K562 (cell line): Measurements from ENCODE around the gene FGGY. TPM values are rescaled to one million over a fixed set of nuclear protein-coding genes. Genes with fewer than 3 reads are reported as not detected.

Experiments used
- ATAC-seq: fragments of 200-7000 bp; cut with Tn5 transposase; 3 replicates; pipeline ENCODE4 v1.9.1; 2020; ENCODE audit warnings: moderate library complexity
- BruUV-seq: library from RNA; stranded (reverse); fragments of 400-500 nt; replicated peaks from 2 replicates; lab custom pipeline; 2021; lab: Mats Ljungman, UMichigan
- CTCF ChIA-PET: fragments of 300-600 bp; formaldehyde crosslinking; extraction: SDS; loops from one replicate; lab custom pipeline; 2021; ENCODE audit warnings: low intra/inter-chr PET ratio; lab: Yijun Ruan, JAX
- POLR2A ChIA-PET: fragments of 300-600, 350-650 bp; sonication (Branson Sonifier 250); formaldehyde crosslinking; extraction: SDS; loops from one replicate; lab custom pipeline; 2021; ENCODE audit warnings: antibody characterized with exemption, inconsistent platforms; lab: Yijun Ruan, JAX
- DNase-seq, 4 experiments: peaks; one replicate each; pipeline versions ENCODE4 v3.0.0 to v3.0.0-alpha.2; 2011 to 2018; ENCODE audit warnings: low spot score in 3 of 4, mixed read lengths in 3 of 4; ENCODE audit errors: extremely low read depth in 1 of 4
- FAIRE-seq: peaks from 2 replicates; lab custom pipeline; 2011; peaks lifted over from hg19 to GRCh38; lab: Jason Lieb, UNC
- H2AFZ ChIP-seq: 2 replicates; pipeline ENCODE4 v1.6.0; 2011; ENCODE audit warnings: low read depth, low read length, control low read depth, inconsistent platforms
- H3K27ac ChIP-seq: fragments of 200-600 bp; 3 replicates; pipeline ENCODE4 v1.8.0; 2011; ENCODE audit warnings: low read depth, mild to moderate bottlenecking, control low read depth, inconsistent platforms, low read length, moderate library complexity, mixed read lengths; ENCODE audit errors: extremely low read depth
- H3K27me3 ChIP-seq, 2 experiments: fragments of 300-600 bp in 1 of 2; 2 replicates in 1 of 2; 3 replicates in 1 of 2; pipeline versions ENCODE4 v1.6.0 to v1.8.0; 2011; ENCODE audit warnings: inconsistent platforms in 2 of 2, low read length in 2 of 2, mild to moderate bottlenecking in 1 of 2, mixed read lengths in 1 of 2, moderate library complexity in 1 of 2; ENCODE audit not compliant: control insufficient read depth in 2 of 2, insufficient read depth in 2 of 2
- H3K36me3 ChIP-seq: fragments of 300-600 bp; 3 replicates; pipeline ENCODE4 v1.8.0; 2011; ENCODE audit warnings: mild to moderate bottlenecking, low read length, inconsistent platforms; ENCODE audit not compliant: control insufficient read depth, insufficient read depth
- H3K4me1 ChIP-seq, 2 experiments: fragments of 200-600 bp in 1 of 2; replicated peaks in 1 of 2; 2 replicates in 1 of 2; 3 replicates in 1 of 2; pipeline versions ENCODE4 v1.5.1 to v1.8.0; 2011; ENCODE audit warnings: inconsistent platforms in 2 of 2, low read length in 2 of 2, mild to moderate bottlenecking in 1 of 2, mixed read lengths in 1 of 2, moderate library complexity in 1 of 2; ENCODE audit not compliant: control insufficient read depth in 2 of 2, insufficient read depth in 2 of 2
- H3K4me2 ChIP-seq: 2 replicates; pipeline ENCODE4 v1.6.1; 2011; ENCODE audit warnings: low read length, control low read depth, inconsistent platforms, mixed read lengths; ENCODE audit not compliant: insufficient read depth
- H3K4me3 ChIP-seq: fragments of 200-600 bp; sonication (generic), shearing (Covaris generic); 2 replicates; pipeline ENCODE4 v1.5.1; 2016; ENCODE audit warnings: control low read depth, inconsistent platforms
- H3K79me2 ChIP-seq: fragments of 200-600 bp; 3 replicates; pipeline ENCODE4 v1.8.0; 2011; ENCODE audit warnings: low read length, inconsistent platforms; ENCODE audit not compliant: control insufficient read depth, insufficient read depth
- H3K9ac ChIP-seq, 2 experiments: 2 replicates each; pipeline versions ENCODE4 v1.6.0 to v1.6.1; 2011; ENCODE audit warnings: low read depth in 2 of 2, low read length in 2 of 2, control low read depth in 1 of 2, inconsistent platforms in 1 of 2, mild to moderate bottlenecking in 1 of 2, mixed read lengths in 1 of 2; ENCODE audit not compliant: insufficient read depth in 1 of 2
- H3K9me1 ChIP-seq: one replicate; pipeline ENCODE4 v1.6.0; 2011; ENCODE audit warnings: inconsistent platforms, mild to moderate bottlenecking, low read length, moderate library complexity; ENCODE audit not compliant: control insufficient read depth, insufficient read depth
- H3K9me3 ChIP-seq: replicated peaks from 2 replicates; pipeline ENCODE4 v1.5.1; 2011; ENCODE audit warnings: low read depth, low read length, inconsistent platforms; ENCODE audit not compliant: control insufficient read depth, insufficient read depth
- H4K20me1 ChIP-seq: replicated peaks from 2 replicates; pipeline ENCODE4 v1.6.1; 2011; ENCODE audit warnings: low read length, inconsistent platforms, mixed read lengths; ENCODE audit not compliant: control insufficient read depth, insufficient read depth
- ETV5 ChIP-seq: sonication (generic); formaldehyde crosslinking; IDR thresholded peaks from 2 replicates; pipeline ENCODE4 v1.4.0; 2020; ENCODE audit warnings: low read depth, mild to moderate bottlenecking, missing genetic modification reagents
- FOSL1 ChIP-seq: fragments of 200-800 bp; sonication (Bioruptor generic); conservative IDR thresholded peaks from 2 replicates; pipeline ENCODE4 v1.6.1; 2016; ENCODE audit warnings: missing genetic modification characterization, missing compliant biosample characterization
- FOXP4 ChIP-seq: sonication (generic); formaldehyde crosslinking; IDR thresholded peaks from 2 replicates; pipeline ENCODE4 v1.8.0; 2022; ENCODE audit warnings: mild to moderate bottlenecking, missing genetic modification reagents, borderline replicate concordance
- GTF2A2 ChIP-seq: IDR thresholded peaks from 2 replicates; pipeline ENCODE4 v1.6.1; 2016; ENCODE audit warnings: mild to moderate bottlenecking, missing genetic modification characterization, missing compliant biosample characterization
- HBP1 ChIP-seq: fragments of 450-650 bp; formaldehyde crosslinking; IDR thresholded peaks from 2 replicates; pipeline ENCODE4 v1.4.0; 2022; ENCODE audit warnings: missing genetic modification characterization
- NR3C1 ChIP-seq: sonication (generic); formaldehyde crosslinking; IDR thresholded peaks from 2 replicates; pipeline ENCODE4 v1.8.1; 2022; ENCODE audit warnings: missing genetic modification reagents
- PHTF2 ChIP-seq: fragments of 250-450 bp; sonication (Bioruptor Pico); IDR thresholded peaks from 2 replicates; pipeline ENCODE4 v1.5.0; 2021; ENCODE audit warnings: mild to moderate bottlenecking
- RBM39 ChIP-seq: fragments of 200-400 bp; formaldehyde crosslinking; optimal IDR thresholded peaks from 2 replicates; pipeline ENCODE3; 2018; ENCODE audit warnings: low read depth, low read length
- RFX5 ChIP-seq: IDR thresholded peaks from 2 replicates; pipeline ENCODE4 v1.6.1; 2011; ENCODE audit warnings: low read depth, mild to moderate bottlenecking, improper control_type of control experiment, low read length
- ZNF280B ChIP-seq: fragments of 250-450 bp; sonication (Bioruptor Pico); IDR thresholded peaks from 2 replicates; pipeline ENCODE4 v1.5.1; 2021; ENCODE audit warnings: mild to moderate bottlenecking
- ZNF431 ChIP-seq: sonication (generic); formaldehyde crosslinking; IDR thresholded peaks from 2 replicates; pipeline ENCODE4 v1.8.0; 2022; ENCODE audit warnings: mild to moderate bottlenecking, missing genetic modification reagents
- WGBS: fragments of 100-300 bp; shearing (Covaris generic); methylation state at CpG from one replicate; pipeline ENCODE4 v1.1.6; 2016; ENCODE audit warnings: low coverage, mixed read lengths; ENCODE audit not compliant: insufficient coverage; ENCODE audit errors: missing lambda C conversion rate; 5-methylcytosine and 5-hydroxymethylcytosine counted together
- in situ Hi-C: fragments of 300-500 bp; cut with MboI; formaldehyde crosslinking; loops from 4 replicates; pipeline ENCODE4 v1.15.0; 2018; ENCODE audit warnings: inconsistent platforms, mixed read lengths
- intact Hi-C: fragments of 100-400 bp; cut with micrococcal nuclease; formaldehyde crosslinking; loops from 2 replicates; pipeline ENCODE4 v1.14.2; 2022
- polyA plus RNA-seq, 8 experiments: library from polyadenylated mRNA; depleted of rRNA in 4 of 8; stranded (reverse) in 5 of 8; unstranded in 3 of 8; fragments of >200 nt; fragmentation: Nextera tagmentation in 2 of 8; fragmentation: Illumina TruSeq in 1 of 8; extraction: Ambion mirVana in 2 of 8; extraction: Trizol in 1 of 8; gene quantifications; 2 replicates each; pipeline versions ENCODE4 v1.2.1 to v1.2.3, GENCODE V29; 2011 to 2014; ENCODE audit warnings: inconsistent platforms in 1 of 8, missing spikeins in 1 of 8
- total RNA-seq, 7 experiments: library from RNA; depleted of rRNA in 6 of 7; stranded (reverse); fragments of >200 nt in 6 of 7; fragmentation: Illumina TruSeq in 2 of 7; extraction: Trizol in 2 of 7; gene quantifications; 2 replicates each; pipeline versions ENCODE4 v1.2.1 to v1.2.3, GENCODE V29; 2011 to 2021; ENCODE audit warnings: low replicate concordance in 1 of 7

The FGGY gene
- total and polyA plus RNA-seq, 9 of the 15 experiments (the other 6 are each of a cell fraction or from before 2014, with no cell fraction given) = 9.7 to 19.2 (median 12.6) TPM

GRCh38 chr1:59755069-59755685 is 458.3 kb downstream of the FGGY start:
- intact Hi-C loops = loop anchor here (5.0 kb wide), 1 partner anchor 1238 kb away; no protein-coding TSS in a partner anchor
- ATAC-seq (no peak), DNase-seq (no peak), FAIRE-seq (no peak)
- Histone ChIP-seq H3K4me1 (no peaks in the 10 kb centered on the region), H3K27ac (no peak overlapping the region), H3K9me3 (no peaks in the 10 kb centered on the region), H2AFZ (no peak overlapping the region), H3K36me3 (no peaks in the 10 kb centered on the region), H3K9me1 (no peaks in the 10 kb centered on the region), H3K9ac (no peak overlapping the region), H4K20me1 (no peaks in the 10 kb centered on the region), H3K4me2 (no peak overlapping the region), H3K4me3 (no peak overlapping the region), H3K79me2 (no peaks in the 10 kb centered on the region), H3K27me3 (no peaks in the 10 kb centered on the region; a peak in 1 of 5 replicates)
- TF ChIP-seq FOSL1 (no peak), RBM39 (no peak), GTF2A2 (no peak), RFX5 (no peak), NR3C1 (CRISPR knock-in tag) (no peak), ETV5 (CRISPR knock-in tag) (no peak), PHTF2 (CRISPR knock-in tag) (no peak), ZNF431 (no peak), ZNF280B (CRISPR knock-in tag) (no peak), FOXP4 (CRISPR knock-in tag) (no peak), HBP1 (CRISPR knock-in tag) (no peak)
- ChIA-PET CTCF (no interaction called here), POLR2A (interaction anchor here (0.6 kb wide), 1 partner anchor 1174 kb away, joined by 3 read pairs; no protein-coding TSS in a partner anchor)
- no TSS peak for BruUV-seq
- WGBS = 13% methylated on average over 9 of the region's 9 CpGs
- in situ Hi-C loops = loop anchor here (25.0 kb wide), 1 partner anchor 1243 kb away; no protein-coding TSS in a partner anchor
